K562 (cell line): ENCODE data around the gene KLHL12. TPM values are rescaled to one million over a fixed set of nuclear protein-coding genes. Genes with fewer than 3 reads are reported as not detected.

ENCODE experiments used
- ATAC-seq: fragments of 200-7000 bp; cut with Tn5 transposase; 3 replicates; pipeline ENCODE4 v1.9.1; 2020; ENCODE audit warnings: moderate library complexity
- BruUV-seq: library from RNA; stranded (reverse); fragments of 400-500 nt; replicated peaks from 2 replicates; lab custom pipeline; 2021; lab: Mats Ljungman, UMichigan
- CTCF ChIA-PET: fragments of 300-600 bp; formaldehyde crosslinking; extraction: SDS; loops from one replicate; lab custom pipeline; 2021; ENCODE audit warnings: low intra/inter-chr PET ratio; lab: Yijun Ruan, JAX
- POLR2A ChIA-PET: fragments of 300-600, 350-650 bp; sonication (Branson Sonifier 250); formaldehyde crosslinking; extraction: SDS; loops from one replicate; lab custom pipeline; 2021; ENCODE audit warnings: antibody characterized with exemption, inconsistent platforms; lab: Yijun Ruan, JAX
- DNase-seq, 4 experiments: peaks; one replicate each; pipeline versions ENCODE4 v3.0.0 to v3.0.0-alpha.2; 2011 to 2018; ENCODE audit warnings: low spot score in 3 of 4, mixed read lengths in 3 of 4; ENCODE audit errors: extremely low read depth in 1 of 4
- FAIRE-seq: peaks from 2 replicates; lab custom pipeline; 2011; peaks lifted over from hg19 to GRCh38; lab: Jason Lieb, UNC
- H2AFZ ChIP-seq: 2 replicates; pipeline ENCODE4 v1.6.0; 2011; ENCODE audit warnings: low read depth, low read length, control low read depth, inconsistent platforms
- H3K27ac ChIP-seq: fragments of 200-600 bp; 3 replicates; pipeline ENCODE4 v1.8.0; 2011; ENCODE audit warnings: low read depth, mild to moderate bottlenecking, control low read depth, inconsistent platforms, low read length, moderate library complexity, mixed read lengths; ENCODE audit errors: extremely low read depth
- H3K27me3 ChIP-seq, 2 experiments: fragments of 300-600 bp in 1 of 2; 2 replicates in 1 of 2; 3 replicates in 1 of 2; pipeline versions ENCODE4 v1.6.0 to v1.8.0; 2011; ENCODE audit warnings: inconsistent platforms in 2 of 2, low read length in 2 of 2, mild to moderate bottlenecking in 1 of 2, mixed read lengths in 1 of 2, moderate library complexity in 1 of 2; ENCODE audit not compliant: control insufficient read depth in 2 of 2, insufficient read depth in 2 of 2
- H3K36me3 ChIP-seq: fragments of 300-600 bp; 3 replicates; pipeline ENCODE4 v1.8.0; 2011; ENCODE audit warnings: mild to moderate bottlenecking, low read length, inconsistent platforms; ENCODE audit not compliant: control insufficient read depth, insufficient read depth
- H3K4me1 ChIP-seq, 2 experiments: fragments of 200-600 bp in 1 of 2; replicated peaks in 1 of 2; 2 replicates in 1 of 2; 3 replicates in 1 of 2; pipeline versions ENCODE4 v1.5.1 to v1.8.0; 2011; ENCODE audit warnings: inconsistent platforms in 2 of 2, low read length in 2 of 2, mild to moderate bottlenecking in 1 of 2, mixed read lengths in 1 of 2, moderate library complexity in 1 of 2; ENCODE audit not compliant: control insufficient read depth in 2 of 2, insufficient read depth in 2 of 2
- H3K4me2 ChIP-seq: 2 replicates; pipeline ENCODE4 v1.6.1; 2011; ENCODE audit warnings: low read length, control low read depth, inconsistent platforms, mixed read lengths; ENCODE audit not compliant: insufficient read depth
- H3K4me3 ChIP-seq: fragments of 200-600 bp; sonication (generic), shearing (Covaris generic); 2 replicates; pipeline ENCODE4 v1.5.1; 2016; ENCODE audit warnings: control low read depth, inconsistent platforms
- H3K79me2 ChIP-seq: fragments of 200-600 bp; 3 replicates; pipeline ENCODE4 v1.8.0; 2011; ENCODE audit warnings: low read length, inconsistent platforms; ENCODE audit not compliant: control insufficient read depth, insufficient read depth
- H3K9ac ChIP-seq, 2 experiments: 2 replicates each; pipeline versions ENCODE4 v1.6.0 to v1.6.1; 2011; ENCODE audit warnings: low read depth in 2 of 2, low read length in 2 of 2, control low read depth in 1 of 2, inconsistent platforms in 1 of 2, mild to moderate bottlenecking in 1 of 2, mixed read lengths in 1 of 2; ENCODE audit not compliant: insufficient read depth in 1 of 2
- H3K9me1 ChIP-seq: one replicate; pipeline ENCODE4 v1.6.0; 2011; ENCODE audit warnings: inconsistent platforms, mild to moderate bottlenecking, low read length, moderate library complexity; ENCODE audit not compliant: control insufficient read depth, insufficient read depth
- H3K9me3 ChIP-seq: replicated peaks from 2 replicates; pipeline ENCODE4 v1.5.1; 2011; ENCODE audit warnings: low read depth, low read length, inconsistent platforms; ENCODE audit not compliant: control insufficient read depth, insufficient read depth
- H4K20me1 ChIP-seq: replicated peaks from 2 replicates; pipeline ENCODE4 v1.6.1; 2011; ENCODE audit warnings: low read length, inconsistent platforms, mixed read lengths; ENCODE audit not compliant: control insufficient read depth, insufficient read depth
- BHLHE40 ChIP-seq: IDR thresholded peaks from 2 replicates; pipeline ENCODE4 v1.6.1; 2011; ENCODE audit warnings: low read length, improper control_type of control experiment
- ZNF512 ChIP-seq: IDR thresholded peaks from 2 replicates; pipeline ENCODE4 v1.6.1; 2016; ENCODE audit warnings: missing genetic modification characterization, missing compliant biosample characterization
- ZNF551 ChIP-seq: fragments of 250-450 bp; sonication (Bioruptor Pico); IDR thresholded peaks from 2 replicates; pipeline ENCODE4 v1.5.0; 2021; ENCODE audit warnings: mild to moderate bottlenecking, moderate library complexity
- ZNF699 ChIP-seq: fragments of 250-450 bp; sonication (Bioruptor Pico); IDR thresholded peaks from 2 replicates; pipeline ENCODE4 v1.8.0; 2021; ENCODE audit warnings: mild to moderate bottlenecking, moderate library complexity; ENCODE audit not compliant: insufficient replicate concordance
- WGBS: fragments of 100-300 bp; shearing (Covaris generic); methylation state at CpG from one replicate; pipeline ENCODE4 v1.1.6; 2016; ENCODE audit warnings: low coverage, mixed read lengths; ENCODE audit not compliant: insufficient coverage; ENCODE audit errors: missing lambda C conversion rate; 5-methylcytosine and 5-hydroxymethylcytosine counted together
- in situ Hi-C: fragments of 300-500 bp; cut with MboI; formaldehyde crosslinking; loops from 4 replicates; pipeline ENCODE4 v1.15.0; 2018; ENCODE audit warnings: inconsistent platforms, mixed read lengths
- intact Hi-C: fragments of 100-400 bp; cut with micrococcal nuclease; formaldehyde crosslinking; loops from 2 replicates; pipeline ENCODE4 v1.14.2; 2022
- polyA plus RNA-seq, 8 experiments: library from polyadenylated mRNA; depleted of rRNA in 4 of 8; stranded (reverse) in 5 of 8; unstranded in 3 of 8; fragments of >200 nt; fragmentation: Nextera tagmentation in 2 of 8; fragmentation: Illumina TruSeq in 1 of 8; extraction: Ambion mirVana in 2 of 8; extraction: Trizol in 1 of 8; gene quantifications; 2 replicates each; pipeline versions ENCODE4 v1.2.1 to v1.2.3, GENCODE V29; 2011 to 2014; ENCODE audit warnings: inconsistent platforms in 1 of 8, missing spikeins in 1 of 8
- total RNA-seq, 7 experiments: library from RNA; depleted of rRNA in 6 of 7; stranded (reverse); fragments of >200 nt in 6 of 7; fragmentation: Illumina TruSeq in 2 of 7; extraction: Trizol in 2 of 7; gene quantifications; 2 replicates each; pipeline versions ENCODE4 v1.2.1 to v1.2.3, GENCODE V29; 2011 to 2021; ENCODE audit warnings: low replicate concordance in 1 of 7

The KLHL12 gene
- total and polyA plus RNA-seq, 9 of the 15 experiments (the other 6 are each of a cell fraction or from before 2014, with no cell fraction given), result 23.1 to 85.1 (median 35.0) TPM

GRCh38 chr1:202844259-202844658, 82.8 kb downstream of the KLHL12 start:
- H3K36me3 ChIP-seq, result no peaks in the 10 kb centered on the region
- no peaks in the 10 kb centered on the region for H3K79me2 ChIP-seq
- no peaks in the 10 kb centered on the region for H4K20me1 ChIP-seq
- no peak overlapping the region for H3K4me2 ChIP-seq
- 0 out of 2 replicates have a peak overlapping the region, but pooled peaks have one; percentile 34 for H2AFZ ChIP-seq
- POLR2A ChIA-PET, result interaction anchor here (0.7 to 1.4 kb wide), 5 partner anchors 9 to 423 kb away, joined by 3 to 4 read pairs (median 3); no protein-coding TSS in a partner anchor
- FAIRE-seq (no peak), ATAC-seq (no peak), DNase-seq (no peak)
- no peaks in the 10 kb centered on the region for H3K9me1 ChIP-seq
- TF ChIP-seq ZNF512 (tag) (no peak), ZNF551 (CRISPR knock-in tag) (no peak), ZNF699 (CRISPR knock-in tag) (no peak), BHLHE40 (no peak)
- BruUV-seq, result no TSS peak
- intact Hi-C loops, result no loop called here
- no peaks in the 10 kb centered on the region; a peak in 1 of 5 replicates for H3K4me1 ChIP-seq
- CTCF ChIA-PET, result no interaction called here
- WGBS, result 43% methylated on average over 5 of the region's 5 CpGs
- H3K27ac ChIP-seq, result no peak overlapping the region
- in situ Hi-C loops, result no loop called here
- no peak overlapping the region for H3K9ac ChIP-seq
- H3K27me3 ChIP-seq, result peaks cover 0 to 7% of the 10 kb centered on the region in 2 experiments; a peak in 1 of 5 replicates
- no peak overlapping the region for H3K4me3 ChIP-seq
- H3K9me3 ChIP-seq, result no peaks in the 10 kb centered on the region
